ENCODE results near the gene CHST2. TPM values are rescaled to one million over a fixed set of nuclear protein-coding genes. Genes with fewer than 3 reads are reported as not detected.

Gene CHST2
- total RNA-seq, 1 donor from 2014 or later: 2.1 TPM

GRCh38 chr3:143151004-143151731, 31.6 kb downstream of the CHST2 start:
- Histone ChIP-seq H3K4me3 (ENCODE audit: low read depth, low read length) (no peak overlapping the region), H3K27me3 (ENCODE audit: control insufficient read depth, insufficient read depth, low read length) (no peaks in the 10 kb centered on the region), H3K36me3 (ENCODE audit: control insufficient read depth, insufficient read depth, low read length) (no peaks in the 10 kb centered on the region)
- TF ChIP-seq CTCF (IDR thresholded peaks at IDR 0.05; ENCODE audit: insufficient read depth, low read length, severe bottlenecking): no peak
- FAIRE-seq (peak; percentile 76), DNase-seq (ENCODE audit: low read depth) (peak; percentile 20)

- no peak for FAIRE-seq
- H3K36me3 ChIP-seq (ENCODE audit: control insufficient read depth, insufficient read depth, low read length): no peaks in the 10 kb centered on the region
- no peaks in the 10 kb centered on the region for H3K27me3 ChIP-seq (ENCODE audit: control insufficient read depth, insufficient read depth, low read length)
- no peak for DNase-seq (ENCODE audit: low read depth)
- H3K4me3 ChIP-seq (ENCODE audit: low read depth, low read length): no peak overlapping the region
- TF ChIP-seq CTCF (IDR thresholded peaks at IDR 0.05; ENCODE audit: insufficient read depth, low read length, severe bottlenecking): no peak
Observed at GRCh38 chr3:143152043-143152442, 32.5 kb downstream of the CHST2 start.

GRCh38 chr3:143155756-143156155, 36.2 kb downstream of the CHST2 start:
- Histone ChIP-seq H3K4me3 (ENCODE audit: low read depth, low read length) (no peak overlapping the region), H3K36me3 (ENCODE audit: control insufficient read depth, insufficient read depth, low read length) (no peaks in the 10 kb centered on the region), H3K27me3 (ENCODE audit: control insufficient read depth, insufficient read depth, low read length) (no peaks in the 10 kb centered on the region)
- no peak for FAIRE-seq
- DNase-seq (ENCODE audit: low read depth): peak; percentile 61
- no peak for TF ChIP-seq CTCF (IDR thresholded peaks at IDR 0.05; ENCODE audit: insufficient read depth, low read length, severe bottlenecking)

- no peak for TF ChIP-seq CTCF (IDR thresholded peaks at IDR 0.05; ENCODE audit: insufficient read depth, low read length, severe bottlenecking)
- DNase-seq (ENCODE audit: low read depth) (peak; percentile 81), FAIRE-seq (no peak)
- no peaks in the 10 kb centered on the region for H3K27me3 ChIP-seq (ENCODE audit: control insufficient read depth, insufficient read depth, low read length)
- no peaks in the 10 kb centered on the region for H3K36me3 ChIP-seq (ENCODE audit: control insufficient read depth, insufficient read depth, low read length)
- H3K4me3 ChIP-seq (ENCODE audit: low read depth, low read length): no peak overlapping the region
Observed at GRCh38 chr3:143158014-143158988, 38.7 kb downstream of the CHST2 start.

- FAIRE-seq (no peak), DNase-seq (ENCODE audit: low read depth) (no peak)
- Histone ChIP-seq H3K27me3 (ENCODE audit: control insufficient read depth, insufficient read depth, low read length) (no peaks in the 10 kb centered on the region), H3K4me3 (ENCODE audit: low read depth, low read length) (no peak overlapping the region), H3K36me3 (ENCODE audit: control insufficient read depth, insufficient read depth, low read length) (no peaks in the 10 kb centered on the region)
- TF ChIP-seq CTCF (IDR thresholded peaks at IDR 0.05; ENCODE audit: insufficient read depth, low read length, severe bottlenecking): no peak
Observed at GRCh38 chr3:143160437-143160836, 40.9 kb downstream of the CHST2 start.

Data from bronchial epithelial cell (primary cell).